Cardiac muscle cell (in vitro differentiated cells and primary cell): ENCODE measurements around the gene EFTUD2. TPM values are rescaled to one million over a fixed set of nuclear protein-coding genes. Genes with fewer than 3 reads are reported as not detected.
A peak's percentile ranks its signal among the peaks of the same experiment; 100 is the strongest.

Source experiments
- DNase-seq, 2 donors: peaks; one replicate each; pipeline versions ENCODE4 v3.0.0 to v3.0.0-alpha.2; 2010 to 2017; ENCODE audit warnings: low read depth in 1 of 2, low spot score in 1 of 2
- H3K27ac ChIP-seq: fragments of 200-600 bp; sonication (generic); 2 replicates; pipeline ENCODE4 v1.5.1; 2016
- H3K27me3 ChIP-seq: fragments of 200-600 bp; sonication (generic); 2 replicates; pipeline ENCODE4 v1.6.0; 2016; ENCODE audit warnings: control low read depth
- H3K36me3 ChIP-seq: fragments of 200-600 bp; sonication (generic); 2 replicates; pipeline ENCODE4 v1.5.1; 2016; ENCODE audit warnings: control low read depth
- H3K4me1 ChIP-seq: fragments of 200-600 bp; sonication (generic); 2 replicates; pipeline ENCODE4 v1.8.1; 2017; ENCODE audit warnings: low read depth, mild to moderate bottlenecking, mixed run types
- H3K4me3 ChIP-seq: fragments of 200-600 bp; sonication (generic); 2 replicates; pipeline ENCODE4 v1.5.1; 2016; ENCODE audit warnings: mild to moderate bottlenecking
- H3K9me3 ChIP-seq: fragments of 200-600 bp; sonication (generic); 2 replicates; pipeline ENCODE4 v1.5.1; 2017; ENCODE audit warnings: low read depth, mild to moderate bottlenecking, control low read depth
- CTCF ChIP-seq: IDR thresholded peaks from 2 replicates; pipeline ENCODE4 v1.5.1; 2012; ENCODE audit warnings: low read depth, mild to moderate bottlenecking, low read length
- polyA plus RNA-seq: library from polyadenylated mRNA; unstranded; fragments of >200 nt; fragmentation: Nextera tagmentation; extraction: Ambion mirVana; gene quantifications from 2 replicates; pipeline ENCODE4 v1.2.1, GENCODE V29; 2016
- total RNA-seq: library from RNA; depleted of rRNA; stranded (reverse); fragments of >200 nt; gene quantifications from 2 replicates; pipeline ENCODE4 v1.2.3, GENCODE V29; 2016

EFTUD2 gene
- total and polyA plus RNA-seq, 2 experiments from 2014 or later, result 105 to 151 TPM

DNA sequence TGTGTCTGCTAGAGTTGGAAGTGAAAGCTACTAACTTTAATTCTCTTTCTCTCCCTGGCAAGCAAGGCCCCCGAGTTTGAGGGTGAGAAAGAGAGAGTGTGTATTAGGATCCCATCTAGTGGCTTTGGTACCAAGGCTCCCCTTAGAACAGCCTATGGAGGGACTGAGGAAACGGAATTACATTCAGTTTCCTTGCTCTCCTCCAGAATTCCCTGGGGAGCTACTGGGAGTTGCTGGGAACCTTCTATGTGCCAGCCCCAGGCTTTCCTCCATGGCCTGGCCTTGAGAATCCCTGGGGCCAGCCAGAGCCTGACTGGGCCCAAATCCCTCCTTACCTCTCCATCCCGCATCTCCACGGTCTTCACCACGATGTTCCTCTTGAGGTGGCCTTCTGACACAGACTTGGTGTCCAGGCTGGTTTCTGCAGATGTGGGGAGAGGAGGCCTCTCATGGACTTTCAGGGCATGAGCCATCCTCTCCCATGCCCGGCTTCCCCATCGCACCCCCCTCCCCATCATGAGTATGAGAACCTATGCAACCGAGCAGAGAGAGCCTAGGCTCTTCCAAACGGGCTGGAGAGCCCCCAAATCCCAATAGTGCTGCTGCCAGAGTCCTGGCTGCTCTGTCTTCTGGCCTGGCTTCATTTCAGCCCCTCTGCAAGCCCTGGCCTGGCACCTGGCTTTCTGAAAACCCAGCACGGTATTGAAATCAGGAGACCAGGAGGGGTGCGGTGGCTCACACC, 8.7 kb upstream of the EFTUD2 start:
- H3K27me3 ChIP-seq, result peaks cover 1% of the 10 kb centered on the region
- no peak for TF ChIP-seq CTCF

GRCh38 chr17:44906763-44907728, 7.8 kb upstream of the EFTUD2 start:
- no peak overlapping the region for H3K4me3 ChIP-seq
- H3K4me1 ChIP-seq, result peaks cover 12% of the 10 kb centered on the region
- H3K27ac ChIP-seq, result no peak overlapping the region
- TF ChIP-seq CTCF, result no peak
- peak in 1 of 2 donors; percentile 61 for DNase-seq
- H3K36me3 ChIP-seq, result no peaks in the 10 kb centered on the region
- no peaks in the 10 kb centered on the region for H3K9me3 ChIP-seq
- no peaks in the 10 kb centered on the region for H3K27me3 ChIP-seq

More for the DNA sequence above, 8.7 kb upstream of the EFTUD2 start:
- peak in 1 of 2 donors; percentile 33 for DNase-seq
- Histone ChIP-seq H3K27ac (no peak overlapping the region), H3K4me1 (peaks cover 12% of the 10 kb centered on the region), H3K36me3 (no peaks in the 10 kb centered on the region), H3K9me3 (no peaks in the 10 kb centered on the region), H3K4me3 (no peak overlapping the region)

- H3K9me3 ChIP-seq, result no peaks in the 10 kb centered on the region
- DNase-seq, result peak in 1 of 2 donors; percentile 89
These were observed 6.9 kb upstream of the EFTUD2 start for GRCh38 chr17:44906010-44906646.

DNA sequence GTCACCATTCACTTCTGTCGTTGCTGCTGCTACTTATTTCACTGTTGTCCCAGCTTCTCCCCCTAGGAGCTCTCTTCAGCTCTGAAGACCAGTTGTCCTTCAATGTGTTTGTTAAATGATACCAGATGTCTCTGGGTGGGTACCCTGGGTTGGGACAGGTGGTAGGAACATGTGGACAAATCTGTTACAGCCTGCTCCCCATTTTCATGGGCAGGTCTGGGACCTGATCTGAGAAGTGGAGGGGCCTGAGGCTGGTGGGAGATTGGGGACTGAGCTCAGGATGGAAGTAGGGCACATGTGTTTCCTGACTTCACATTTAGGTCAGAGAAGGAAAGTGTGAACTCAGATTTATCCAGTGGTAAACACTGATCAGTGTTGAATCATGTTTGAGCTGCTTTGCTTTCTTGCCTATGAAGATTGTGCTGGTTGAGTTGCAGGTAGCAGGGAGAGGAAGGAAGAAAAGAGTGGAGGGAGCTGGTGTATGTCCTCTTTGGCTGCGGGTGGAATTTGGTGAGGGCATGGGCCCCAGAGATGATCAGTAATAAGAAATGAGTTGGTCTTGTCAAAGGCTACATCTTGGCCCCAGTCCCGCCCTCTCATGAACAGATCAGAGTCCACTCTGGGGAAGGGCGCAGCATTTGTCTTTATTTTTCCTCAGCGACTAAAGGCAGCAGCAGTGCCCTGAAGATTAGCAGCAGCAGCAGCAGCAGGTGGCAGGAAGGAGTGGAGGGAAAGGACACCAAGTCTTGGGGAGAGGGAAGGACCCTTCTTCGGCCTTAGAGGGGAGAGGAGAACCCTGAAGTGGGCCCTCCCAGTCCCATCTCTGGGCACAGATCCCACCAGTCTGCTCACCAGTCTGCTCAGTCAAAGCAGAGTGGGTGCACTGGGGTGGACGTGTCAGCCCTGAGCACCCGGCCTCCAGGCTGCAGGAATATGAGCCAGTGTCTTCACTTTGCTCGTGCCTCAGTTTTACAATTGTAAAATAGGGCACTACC, 6.1 kb upstream of the EFTUD2 start:
- TF ChIP-seq CTCF, result no peak
- no peak for DNase-seq
- Histone ChIP-seq H3K9me3 (no peaks in the 10 kb centered on the region), H3K36me3 (no peaks in the 10 kb centered on the region), H3K27me3 (no peaks in the 10 kb centered on the region), H3K27ac (no peak overlapping the region), H3K4me3 (no peak overlapping the region), H3K4me1 (no peaks in the 10 kb centered on the region)

More at GRCh38 chr17:44906010-44906646, 6.9 kb upstream of the EFTUD2 start:
- Histone ChIP-seq H3K36me3 (no peaks in the 10 kb centered on the region), H3K4me3 (no peak overlapping the region), H3K27ac (no peak overlapping the region), H3K27me3 (no peaks in the 10 kb centered on the region), H3K4me1 (peaks cover 7% of the 10 kb centered on the region)
- TF ChIP-seq CTCF, result no peak
